SK-N-DZ (cell line): ENCODE measurements around the gene TMPRSS3. TPM values are rescaled to one million over a fixed set of nuclear protein-coding genes. Genes with fewer than 3 reads are reported as not detected.

ENCODE experiments used
- DNase-seq: peaks from one replicate; pipeline ENCODE4 v3.0.0-alpha.2; 2015; ENCODE audit warnings: low spot score
- polyA plus RNA-seq, 2 experiments: library from polyadenylated mRNA; depleted of rRNA; stranded (reverse); fragments of >200 nt; gene quantifications; 2 replicates each; pipeline ENCODE4 v1.2.3, GENCODE V29; 2014

Gene TMPRSS3
- 0.12 TPM in 1 of 2 replicates, not detected in the other for polyA plus RNA-seq (2014; cell fraction: cytosol; rRNA removed)
- not detected in 2 replicates for polyA plus RNA-seq (2014; cell fraction: nucleus; rRNA removed)

- DNase-seq = no peak
These were observed at the start of gene TMPRSS3 for GRCh38 chr21:42395905-42396651. TSS of gene TMPRSS3 (minus strand) at chr21:42396052. CDS start at chr21:42395417, 635 bp downstream.

GRCh38 chr21:42445311-42445710, 49.5 kb upstream of the TMPRSS3 start:
- no peak for DNase-seq

GRCh38 chr21:42444745-42445059, 48.9 kb upstream of the TMPRSS3 start:
- no peak for DNase-seq

- DNase-seq = no peak
These were observed 48.3 kb upstream of the TMPRSS3 start for GRCh38 chr21:42443876-42444744.

- no peak for DNase-seq
These were observed 47.4 kb upstream of the TMPRSS3 start for GRCh38 chr21:42443181-42443785.

- no peak for DNase-seq
These were observed 46.1 kb upstream of the TMPRSS3 start for GRCh38 chr21:42441963-42442362.

GRCh38 chr21:42440187-42440792, 44.4 kb upstream of the TMPRSS3 start:
- DNase-seq = no peak

GRCh38 chr21:42439284-42440186, 43.7 kb upstream of the TMPRSS3 start:
- no peak for DNase-seq

- no peak for DNase-seq
These were observed 42.7 kb upstream of the TMPRSS3 start for GRCh38 chr21:42438316-42439205.

- DNase-seq = no peak
These were observed 41.9 kb upstream of the TMPRSS3 start for GRCh38 chr21:42437786-42438185.

- DNase-seq = no peak
These were observed 41.1 kb upstream of the TMPRSS3 start for GRCh38 chr21:42436914-42437313.

- no peak for DNase-seq
These were observed 40.0 kb upstream of the TMPRSS3 start for GRCh38 chr21:42435833-42436232.

GRCh38 chr21:42435401-42435800, 39.5 kb upstream of the TMPRSS3 start:
- DNase-seq = no peak

GRCh38 chr21:42434884-42435283, 39.0 kb upstream of the TMPRSS3 start:
- DNase-seq = no peak

- DNase-seq = no peak
These were observed 38.2 kb upstream of the TMPRSS3 start for GRCh38 chr21:42433946-42434551.

- DNase-seq = no peak
These were observed 36.8 kb upstream of the TMPRSS3 start for GRCh38 chr21:42432695-42433094.

GRCh38 chr21:42431196-42431595, 35.3 kb upstream of the TMPRSS3 start:
- DNase-seq = no peak

GRCh38 chr21:42430521-42430920, 34.7 kb upstream of the TMPRSS3 start:
- DNase-seq = no peak

GRCh38 chr21:42429856-42430255, 34.0 kb upstream of the TMPRSS3 start:
- no peak for DNase-seq
